ENCODE measurements around the gene TPR.

TPR gene

DNA sequence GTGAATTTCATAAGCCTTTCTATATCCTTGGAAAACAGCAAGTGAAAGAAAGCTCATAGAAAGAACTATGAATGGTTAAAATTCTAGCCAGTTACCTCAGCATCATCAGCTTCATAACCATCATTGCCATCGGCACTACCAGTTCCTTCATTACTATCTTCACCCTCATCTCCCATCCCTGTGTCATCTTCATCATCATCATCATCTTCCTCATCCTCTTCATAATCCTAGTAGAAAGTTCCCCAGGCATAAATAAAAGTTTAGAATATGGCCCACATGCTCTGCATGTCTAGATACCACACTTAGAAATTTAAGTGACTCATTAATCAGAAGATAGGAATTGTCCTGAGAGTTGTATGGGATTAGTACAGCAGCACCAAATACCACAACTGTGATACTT lies 49.0 kb downstream of the TPR start:
- DNase-seq: no peak

DNA sequence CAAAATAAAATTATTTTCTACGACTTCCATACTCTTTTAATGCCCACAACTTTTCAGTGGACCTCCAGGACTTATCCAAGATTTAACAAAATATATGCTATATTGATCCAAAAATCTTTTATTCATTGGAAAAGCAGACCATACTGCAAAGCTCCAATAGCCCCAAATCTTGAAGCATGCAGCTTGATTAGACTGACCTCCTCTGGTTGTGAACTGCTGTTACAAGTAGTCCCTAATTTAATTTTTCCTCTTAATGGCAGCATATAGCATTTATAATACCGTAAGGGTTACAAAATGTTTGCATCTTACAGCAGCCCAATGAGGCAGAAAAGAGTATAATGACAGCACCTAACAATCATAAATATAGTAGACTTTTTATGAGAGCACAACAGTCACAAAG lies 49.8 kb downstream of the TPR start:
- DNase-seq: no peak

DNA sequence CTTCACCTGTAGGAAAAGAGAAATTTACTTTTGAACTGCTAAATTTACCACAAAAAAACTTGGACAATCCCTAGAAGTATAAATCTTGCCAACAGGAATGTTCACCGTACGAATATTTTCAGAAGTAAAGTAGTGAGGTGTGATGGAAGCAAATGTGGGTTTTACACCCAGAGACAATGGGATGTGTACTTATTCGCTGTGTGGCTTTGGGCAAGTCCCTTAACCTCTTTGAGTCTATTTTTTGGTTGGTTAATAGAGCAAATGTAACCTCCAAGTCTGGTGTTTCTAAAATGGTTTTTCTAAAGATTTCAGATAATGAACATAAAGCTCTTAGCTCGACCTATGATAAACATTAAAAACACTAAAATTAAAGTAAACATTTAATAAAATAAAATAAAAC lies 51.2 kb downstream of the TPR start:
- DNase-seq: no peak

DNA sequence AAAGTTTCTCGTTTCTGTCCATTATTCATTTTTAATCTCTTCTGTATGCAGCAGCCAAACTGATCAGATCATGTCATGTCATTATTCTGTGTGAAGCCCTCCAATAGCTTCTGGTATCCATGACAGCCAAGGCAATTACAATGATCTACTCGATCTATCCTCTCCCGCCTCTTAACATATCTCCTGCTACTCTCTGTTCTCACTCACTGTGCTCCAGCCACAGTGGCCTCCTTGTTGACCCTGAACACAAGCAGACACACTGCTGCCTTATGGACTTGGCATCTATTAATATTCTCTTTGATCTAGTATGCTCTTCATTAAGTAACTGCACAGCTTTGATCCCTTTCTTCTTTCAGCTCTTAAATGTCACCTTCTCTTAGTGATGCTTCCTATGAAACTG lies 59.5 kb downstream of the TPR start:
- DNase-seq: no peak

DNA sequence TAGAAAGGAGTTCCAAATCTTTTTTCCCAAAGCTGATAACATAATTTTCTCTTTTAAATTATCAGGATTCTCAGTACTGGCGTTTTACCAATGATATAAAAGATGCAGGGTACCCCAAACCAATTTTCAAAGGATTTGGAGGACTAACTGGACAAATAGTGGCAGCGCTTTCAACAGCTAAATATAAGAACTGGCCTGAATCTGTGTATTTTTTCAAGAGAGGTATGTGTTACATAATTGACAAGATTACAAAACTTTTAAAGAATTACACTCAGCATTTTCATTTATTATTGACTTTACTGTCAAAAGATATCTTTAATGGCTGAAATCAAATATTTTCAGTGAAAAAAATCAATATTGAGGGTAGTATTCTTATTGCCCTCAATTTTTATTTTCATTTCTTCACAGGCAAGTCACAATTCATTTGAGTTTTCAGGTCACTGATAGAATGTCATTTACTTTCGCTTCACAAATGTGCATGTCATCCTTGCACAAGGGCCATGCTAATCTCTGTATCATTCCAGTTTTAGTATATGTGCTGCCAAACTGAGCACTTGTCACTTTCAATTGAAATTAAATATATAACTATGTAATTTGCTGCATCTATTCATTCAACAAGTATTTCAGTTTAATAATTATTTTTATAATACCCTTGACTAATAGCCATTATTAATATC lies 63.5 kb downstream of the TPR start:
- DNase-seq: no peak

DNA sequence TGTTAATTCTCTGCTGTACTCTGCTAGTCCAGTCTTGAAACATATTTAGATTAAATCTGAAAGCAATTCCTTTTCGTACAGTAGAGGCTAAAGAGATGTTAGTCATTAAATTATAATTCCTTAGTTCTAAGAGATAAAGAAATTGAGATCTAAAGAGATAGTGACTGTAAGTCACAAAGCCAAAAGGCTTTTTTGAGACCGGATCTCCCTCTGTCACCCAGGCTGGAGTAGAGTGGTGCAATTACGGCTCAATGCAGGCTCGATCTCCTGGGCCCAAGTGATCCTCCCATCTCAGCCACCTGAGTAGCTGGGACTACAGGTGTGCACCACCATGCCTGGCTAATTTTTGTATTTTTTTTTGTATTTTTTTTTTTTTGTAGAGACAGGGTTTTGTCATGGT lies 64.7 kb downstream of the TPR start:
- DNase-seq: no peak

DNA sequence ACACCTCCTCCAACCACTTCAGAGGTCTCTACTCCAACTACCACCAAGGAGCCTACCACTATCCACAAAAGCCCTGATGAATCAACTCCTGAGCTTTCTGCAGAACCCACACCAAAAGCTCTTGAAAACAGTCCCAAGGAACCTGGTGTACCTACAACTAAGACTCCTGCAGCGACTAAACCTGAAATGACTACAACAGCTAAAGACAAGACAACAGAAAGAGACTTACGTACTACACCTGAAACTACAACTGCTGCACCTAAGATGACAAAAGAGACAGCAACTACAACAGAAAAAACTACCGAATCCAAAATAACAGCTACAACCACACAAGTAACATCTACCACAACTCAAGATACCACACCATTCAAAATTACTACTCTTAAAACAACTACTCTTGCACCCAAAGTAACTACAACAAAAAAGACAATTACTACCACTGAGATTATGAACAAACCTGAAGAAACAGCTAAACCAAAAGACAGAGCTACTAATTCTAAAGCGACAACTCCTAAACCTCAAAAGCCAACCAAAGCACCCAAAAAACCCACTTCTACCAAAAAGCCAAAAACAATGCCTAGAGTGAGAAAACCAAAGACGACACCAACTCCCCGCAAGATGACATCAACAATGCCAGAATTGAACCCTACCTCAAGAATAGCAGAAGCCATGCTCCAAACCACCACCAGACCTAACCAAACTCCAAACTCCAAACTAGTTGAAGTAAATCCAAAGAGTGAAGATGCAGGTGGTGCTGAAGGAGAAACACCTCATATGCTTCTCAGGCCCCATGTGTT lies 66.6 kb downstream of the TPR start:
- no peak for DNase-seq

DNA sequence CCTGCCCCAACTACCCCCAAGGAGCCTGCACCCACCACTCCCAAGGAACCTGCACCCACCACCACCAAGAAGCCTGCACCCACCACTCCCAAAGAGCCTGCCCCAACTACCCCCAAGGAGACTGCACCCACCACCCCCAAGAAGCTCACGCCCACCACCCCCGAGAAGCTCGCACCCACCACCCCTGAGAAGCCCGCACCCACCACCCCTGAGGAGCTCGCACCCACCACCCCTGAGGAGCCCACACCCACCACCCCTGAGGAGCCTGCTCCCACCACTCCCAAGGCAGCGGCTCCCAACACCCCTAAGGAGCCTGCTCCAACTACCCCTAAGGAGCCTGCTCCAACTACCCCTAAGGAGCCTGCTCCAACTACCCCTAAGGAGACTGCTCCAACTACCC lies 67.6 kb downstream of the TPR start:
- no peak for DNase-seq

DNA sequence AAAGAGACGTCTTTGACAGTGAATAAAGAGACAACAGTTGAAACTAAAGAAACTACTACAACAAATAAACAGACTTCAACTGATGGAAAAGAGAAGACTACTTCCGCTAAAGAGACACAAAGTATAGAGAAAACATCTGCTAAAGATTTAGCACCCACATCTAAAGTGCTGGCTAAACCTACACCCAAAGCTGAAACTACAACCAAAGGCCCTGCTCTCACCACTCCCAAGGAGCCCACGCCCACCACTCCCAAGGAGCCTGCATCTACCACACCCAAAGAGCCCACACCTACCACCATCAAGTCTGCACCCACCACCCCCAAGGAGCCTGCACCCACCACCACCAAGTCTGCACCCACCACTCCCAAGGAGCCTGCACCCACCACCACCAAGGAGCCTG lies 68.5 kb downstream of the TPR start:
- no peak for DNase-seq

DNA sequence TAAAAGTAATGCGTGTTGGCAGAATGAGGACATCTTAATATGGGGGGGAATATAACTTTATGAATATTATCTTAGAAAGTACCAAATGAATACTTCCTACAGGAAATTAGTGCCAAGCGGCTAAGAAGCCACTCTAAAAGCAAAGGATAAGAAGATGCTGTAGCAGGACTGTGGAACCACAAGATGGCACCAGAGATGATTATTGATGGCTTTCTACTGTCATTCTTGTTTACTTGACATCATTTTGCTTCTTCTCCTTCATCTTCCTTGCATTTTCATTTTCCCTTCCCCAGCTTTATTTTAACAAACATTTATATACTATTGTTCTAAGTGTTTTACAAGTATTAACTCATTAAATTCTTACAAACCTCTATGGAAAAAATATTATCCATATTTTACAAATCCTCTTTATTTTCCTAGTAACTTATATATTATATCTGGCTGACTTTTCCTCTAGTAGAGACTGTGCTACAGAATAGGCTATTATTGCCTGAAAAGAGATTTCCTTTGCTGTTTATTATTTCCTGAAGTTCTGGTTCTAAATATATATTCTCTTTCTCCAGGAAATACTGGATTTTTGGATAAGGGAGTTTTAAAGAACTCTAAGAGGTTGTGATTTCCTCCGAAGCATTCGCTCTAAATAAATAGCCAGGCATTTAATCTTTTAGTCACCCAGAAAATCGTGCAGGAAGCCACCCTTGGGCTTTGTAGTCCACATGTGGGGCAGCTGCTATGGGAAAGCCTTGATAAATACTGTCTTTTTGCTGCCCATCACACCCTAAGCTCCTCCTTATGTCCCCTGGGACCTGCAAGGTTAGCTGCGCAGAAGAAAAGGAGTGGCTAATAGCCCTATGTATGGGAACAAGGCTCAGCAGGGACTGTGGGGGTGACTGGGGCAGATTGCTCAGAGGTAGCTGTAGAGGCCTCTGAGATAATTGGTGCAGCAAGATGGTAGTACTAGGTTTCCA lies 69.8 kb downstream of the TPR start:
- DNase-seq: no peak

DNA sequence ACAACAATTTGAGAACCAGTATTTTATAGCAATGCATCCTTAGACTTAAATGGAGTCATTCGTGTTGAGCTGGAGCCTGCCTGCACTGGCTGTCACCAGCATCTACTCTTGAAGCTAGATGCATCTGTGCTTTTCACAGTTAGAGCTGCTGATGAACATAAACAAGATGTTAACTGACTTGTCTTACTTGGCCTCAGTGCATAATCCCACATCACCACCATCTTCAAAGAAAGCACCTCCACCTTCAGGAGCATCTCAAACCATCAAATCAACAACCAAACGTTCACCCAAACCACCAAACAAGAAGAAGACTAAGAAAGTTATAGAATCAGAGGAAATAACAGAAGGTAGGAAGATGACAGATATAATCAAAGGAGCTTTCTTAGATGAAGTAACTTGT lies 71.1 kb downstream of the TPR start:
- no peak for DNase-seq

DNA sequence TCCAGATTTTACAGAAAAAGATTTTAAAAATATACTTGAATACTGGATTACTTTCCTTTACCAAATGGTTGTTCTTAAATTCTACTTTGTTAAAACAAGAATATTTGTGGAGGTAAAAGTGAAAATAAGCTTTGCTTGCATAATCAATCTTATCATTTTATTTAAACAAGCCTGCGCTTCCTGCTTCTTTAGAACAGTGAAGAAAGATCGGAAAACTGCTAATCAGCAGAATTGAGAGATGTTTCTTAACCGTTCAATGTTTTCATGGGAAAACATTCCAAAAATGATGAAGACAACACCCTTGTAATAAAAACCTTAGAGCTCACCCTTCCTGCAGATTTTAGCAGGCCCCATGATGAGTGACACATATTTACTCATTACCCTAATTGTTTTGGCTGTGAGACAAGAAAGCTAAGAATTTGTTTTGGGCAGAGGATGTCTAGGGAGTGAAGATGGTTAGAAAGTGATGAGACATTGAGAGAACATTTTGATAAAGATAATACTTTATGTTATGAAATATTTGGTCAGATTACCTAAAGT lies 72.6 kb downstream of the TPR start:
- DNase-seq: no peak

DNA sequence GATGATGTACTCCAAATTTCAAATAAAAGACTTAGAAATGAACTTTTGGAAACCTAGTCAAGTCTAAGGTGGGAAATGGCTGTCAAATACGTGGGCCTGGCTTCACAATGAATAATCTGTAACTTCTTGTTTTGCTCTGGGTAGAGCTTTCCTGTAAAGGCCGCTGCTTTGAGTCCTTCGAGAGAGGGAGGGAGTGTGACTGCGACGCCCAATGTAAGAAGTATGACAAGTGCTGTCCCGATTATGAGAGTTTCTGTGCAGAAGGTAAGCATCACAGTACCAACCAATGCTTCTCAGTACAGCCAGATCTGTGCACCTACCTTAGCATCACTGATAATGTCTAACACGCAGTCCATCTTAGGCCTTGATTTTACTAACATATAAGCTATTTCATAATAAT lies 73.6 kb downstream of the TPR start:
- no peak for DNase-seq

DNA sequence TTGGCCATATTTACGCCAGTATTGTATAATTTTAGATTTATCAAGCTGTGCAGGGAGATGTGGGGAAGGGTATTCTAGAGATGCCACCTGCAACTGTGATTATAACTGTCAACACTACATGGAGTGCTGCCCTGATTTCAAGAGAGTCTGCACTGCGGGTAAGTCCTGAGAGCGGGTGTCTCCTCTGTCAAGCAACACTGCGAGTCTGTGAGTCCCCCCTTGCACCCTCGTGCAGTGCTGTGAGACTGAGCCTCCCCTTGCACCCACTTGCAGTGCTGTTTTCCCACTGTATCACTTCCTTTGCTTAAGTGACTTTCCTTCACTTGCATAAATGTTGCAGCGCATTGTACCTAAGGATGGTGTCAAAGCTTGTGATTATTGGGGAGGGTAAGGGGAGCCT lies 75.0 kb downstream of the TPR start:
- no peak for DNase-seq

DNA sequence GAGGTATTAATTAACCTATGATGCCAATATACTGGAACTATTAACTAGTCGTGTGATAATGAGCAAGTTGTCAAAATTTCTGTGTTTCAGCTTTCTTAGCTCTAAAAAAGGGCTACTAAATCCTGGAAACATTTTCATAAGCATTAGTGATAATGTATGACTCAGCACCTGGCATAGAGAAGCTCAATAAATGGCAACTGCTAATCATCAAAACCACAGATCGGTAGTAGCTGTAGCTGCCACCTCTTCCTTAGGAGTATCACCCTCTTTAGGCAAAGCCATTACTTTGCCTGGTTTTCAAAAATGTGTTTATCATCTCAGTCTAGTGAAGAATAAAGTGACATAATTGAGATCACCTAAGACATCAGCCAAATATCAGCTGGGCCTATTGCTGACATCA lies 75.5 kb downstream of the TPR start:
- no peak for DNase-seq

DNA sequence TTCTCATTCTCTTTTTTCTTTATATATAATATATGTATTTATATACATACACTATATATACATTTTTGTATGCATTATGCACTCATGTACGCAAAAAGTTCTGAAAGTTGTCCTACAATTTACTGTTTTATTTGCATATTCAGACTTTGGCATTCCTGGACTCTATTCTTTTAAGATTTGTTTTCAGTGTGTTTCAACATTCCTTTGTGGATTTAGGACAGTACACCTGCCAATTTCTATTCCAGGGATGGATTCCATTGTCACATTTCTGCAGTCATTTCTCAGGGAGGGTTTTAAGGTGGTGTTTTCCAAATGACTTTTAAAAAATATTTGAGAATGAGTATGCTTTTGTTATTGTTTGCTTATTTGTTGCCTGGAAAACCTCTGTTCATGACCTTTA lies 76.2 kb downstream of the TPR start:
- no peak for DNase-seq

DNA sequence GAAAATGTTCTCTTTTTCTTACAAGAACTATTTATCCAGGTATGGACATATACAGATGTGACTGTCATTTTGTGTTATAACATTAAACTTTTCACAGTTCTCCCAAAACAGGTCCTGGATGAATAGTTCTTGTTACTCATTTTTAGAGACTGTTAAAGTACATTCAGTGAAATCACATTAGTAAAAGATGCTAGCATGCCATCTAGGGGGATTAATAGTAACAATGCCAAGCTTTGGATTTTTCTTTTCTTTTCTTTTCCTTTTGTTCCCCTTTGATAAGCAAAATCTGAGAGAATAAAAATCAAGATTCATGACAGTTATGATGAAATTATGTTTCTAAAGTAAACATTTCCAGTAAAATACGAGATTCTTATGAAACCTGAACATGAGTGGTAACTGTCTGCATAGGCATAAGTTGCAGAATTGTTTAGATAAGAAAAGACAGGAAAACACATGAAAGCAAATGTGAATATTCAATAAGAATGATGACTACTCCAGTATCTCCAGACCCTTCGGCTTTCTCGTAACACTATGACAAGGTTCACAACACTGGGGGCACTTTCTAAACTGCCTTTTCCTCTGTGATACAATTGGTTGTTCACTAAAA lies 77.5 kb downstream of the TPR start:
- no peak for DNase-seq

DNA sequence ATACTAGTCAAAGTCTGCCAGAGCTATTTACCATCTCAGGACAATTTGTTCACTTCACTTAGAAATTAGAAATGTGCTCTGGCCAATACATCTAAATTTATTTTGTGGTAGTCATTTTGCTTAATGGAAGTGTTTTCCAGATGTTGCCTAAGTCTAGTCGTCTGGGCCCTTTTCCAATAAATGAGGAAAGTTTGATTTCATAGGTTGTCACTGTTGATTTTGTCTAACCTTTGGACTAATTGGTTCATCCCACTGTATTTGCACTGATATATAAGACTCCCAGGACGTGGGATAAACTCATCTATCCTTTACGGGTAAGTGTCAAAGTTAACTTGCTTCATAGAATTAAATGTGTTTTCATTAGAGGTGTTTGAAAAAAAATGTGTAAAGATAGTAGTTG lies 79.1 kb downstream of the TPR start, which contains the start of gene PRG4:
TSS of gene PRG4 (plus strand) at position 300 of the 400 bp plus-strand sequence.
- DNase-seq: no peak

DNA sequence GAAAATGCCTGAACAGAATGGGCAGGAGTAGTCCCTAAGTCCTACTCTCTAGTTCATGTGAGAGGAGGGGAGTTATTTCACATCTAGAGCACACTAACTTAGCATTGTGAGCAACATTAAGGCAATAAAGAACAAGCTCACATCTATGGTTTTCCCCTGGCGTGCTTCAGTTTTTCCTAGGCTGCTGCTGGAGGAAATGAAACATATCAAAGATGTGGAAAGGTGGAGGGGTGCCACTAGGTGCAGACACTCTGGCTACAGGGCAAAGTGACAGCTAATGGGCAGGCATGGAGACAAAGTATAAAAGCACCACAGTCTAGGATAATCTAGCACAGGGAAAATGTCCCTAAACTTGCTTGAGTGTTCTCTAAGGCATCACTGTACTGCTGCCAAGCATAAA lies 82.2 kb downstream of the TPR start:
- no peak for DNase-seq

DNA sequence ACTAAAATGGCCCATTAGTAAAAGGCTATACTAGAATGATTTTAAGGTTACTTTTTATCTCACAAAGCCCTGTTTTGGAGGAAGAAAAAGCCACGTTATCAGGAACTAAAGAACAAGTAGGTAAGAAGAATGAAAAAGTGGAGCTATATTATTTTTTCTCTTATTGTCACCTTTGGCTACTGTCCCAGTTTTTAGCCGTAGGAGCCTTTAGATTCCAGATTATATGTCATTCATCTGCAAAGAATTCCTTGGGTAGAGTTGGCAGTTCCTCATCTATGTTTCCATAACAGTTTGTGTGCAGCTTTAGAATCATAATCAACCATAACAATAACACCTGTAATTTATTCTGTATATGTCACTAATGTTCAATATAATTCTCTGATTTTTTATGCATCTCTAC lies 83.8 kb downstream of the TPR start:
- DNase-seq: no peak

DNA sequence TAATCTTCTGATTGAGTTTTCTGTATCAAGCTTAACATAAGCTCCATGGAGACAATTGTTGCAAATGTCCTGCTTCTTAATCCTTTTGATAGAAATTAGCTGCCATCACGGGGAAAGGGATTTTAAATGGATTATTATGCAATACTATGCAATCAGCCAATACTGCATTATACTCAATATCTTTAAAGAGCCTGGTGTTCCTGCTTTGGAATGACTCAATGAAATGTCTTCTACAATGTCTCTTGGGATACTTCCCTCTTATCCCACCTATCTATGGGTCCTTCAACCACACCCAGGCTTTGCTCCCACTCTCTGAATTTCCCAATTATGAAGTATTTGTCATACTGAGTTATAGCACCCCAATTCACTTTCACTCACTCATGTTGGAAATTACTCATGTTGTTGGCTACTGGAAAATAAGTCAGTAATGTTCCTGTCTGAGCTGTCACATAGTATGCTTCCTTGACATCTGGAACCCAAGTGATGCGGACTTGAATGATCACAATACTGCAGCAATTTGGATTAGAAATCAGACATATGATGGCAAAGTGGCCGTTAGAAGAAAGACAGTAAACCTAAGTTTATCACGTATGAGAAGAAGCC lies 85.0 kb downstream of the TPR start:
- DNase-seq: no peak

DNA sequence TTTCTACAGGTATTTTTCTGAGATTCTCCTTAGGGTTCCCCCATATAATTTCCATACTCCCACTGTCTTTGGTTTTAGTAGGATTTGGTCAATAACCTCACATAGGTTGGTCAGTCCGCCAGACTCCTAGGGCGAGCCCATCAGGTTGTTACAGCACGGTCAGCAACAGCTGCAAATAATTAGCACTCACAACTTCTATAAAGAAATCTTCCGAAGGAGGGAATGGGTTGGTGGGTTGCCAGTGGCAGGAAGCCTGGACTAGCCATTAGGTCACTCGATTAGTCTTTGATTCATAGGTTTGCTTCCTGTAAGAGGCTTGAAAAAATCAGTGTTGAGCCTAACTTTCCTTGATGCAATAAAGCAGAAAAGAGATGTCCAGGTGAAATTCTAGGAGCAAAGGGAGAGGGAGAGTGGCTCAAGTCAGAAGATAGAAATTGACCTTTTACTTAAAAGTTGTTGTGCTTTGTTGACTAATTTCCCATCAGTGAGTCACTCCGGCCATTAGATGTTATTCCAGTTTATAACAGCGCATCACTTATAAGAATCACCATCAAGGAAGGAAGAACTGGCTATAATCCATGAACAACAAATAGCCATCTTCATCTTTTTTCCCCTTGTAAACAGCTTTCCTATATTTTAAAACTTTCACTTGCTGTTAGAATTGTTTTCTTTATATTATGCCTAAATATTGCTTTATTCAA lies 88.3 kb downstream of the TPR start:
- DNase-seq: no peak
